A549 treated with DMSO at 1 μM for 4 hours (cell line): Measurements from ENCODE around the gene TRAT1. TPM values are rescaled to one million over a fixed set of nuclear protein-coding genes. Genes with fewer than 3 reads are reported as not detected.

ENCODE experiments used
- total RNA-seq: library from RNA; stranded (reverse); fragments of 200-300 nt; extraction: Qiagen RNA extraction; gene quantifications from 5 replicates; pipeline ENCODE4 v1.2.3, GENCODE V29; 2022; ENCODE audit warnings: low read depth

TRAT1 gene
- not detected in 5 replicates for total RNA-seq

GRCh38 chr3:108822123-108822897, at the start of gene TRAT1:
Gene TRAT1, plus strand, starts transcription at chr3:108822786. Its CDS starts 142 bp downstream, at chr3:108822928.

Other genes with a start within 250 kb of the TRAT1 start
- gene CIP2A, start 233.3 kb upstream of the TRAT1 start, total RNA-seq, result 15.7 to 28.4 TPM (median 24.7 TPM) in 5 replicates
- gene DZIP3, start 233.1 kb upstream of the TRAT1 start, total RNA-seq, result 3.7 to 5.8 TPM (median 5.4 TPM) in 5 replicates
- gene RETNLB, start 65.4 kb upstream of the TRAT1 start, total RNA-seq, result not detected in 5 replicates
- not detected in 5 replicates for gene GUCA1C, start 131.1 kb downstream of the TRAT1 start, total RNA-seq